C4-2B (cell line): ENCODE measurements around the gene MED13L.

ENCODE experiments used
- ZFX ChIP-seq: fragments of 450-650 bp; IDR thresholded peaks from 2 replicates; pipeline ENCODE4 v1.6.1; 2017
- TF ChIP-seq, protein P1 (sequence below): fragments of 450-650 bp; conservative IDR thresholded peaks from 2 replicates; pipeline ENCODE4 v1.5.1; 2017; ENCODE audit warnings: mild to moderate bottlenecking

DNA sequence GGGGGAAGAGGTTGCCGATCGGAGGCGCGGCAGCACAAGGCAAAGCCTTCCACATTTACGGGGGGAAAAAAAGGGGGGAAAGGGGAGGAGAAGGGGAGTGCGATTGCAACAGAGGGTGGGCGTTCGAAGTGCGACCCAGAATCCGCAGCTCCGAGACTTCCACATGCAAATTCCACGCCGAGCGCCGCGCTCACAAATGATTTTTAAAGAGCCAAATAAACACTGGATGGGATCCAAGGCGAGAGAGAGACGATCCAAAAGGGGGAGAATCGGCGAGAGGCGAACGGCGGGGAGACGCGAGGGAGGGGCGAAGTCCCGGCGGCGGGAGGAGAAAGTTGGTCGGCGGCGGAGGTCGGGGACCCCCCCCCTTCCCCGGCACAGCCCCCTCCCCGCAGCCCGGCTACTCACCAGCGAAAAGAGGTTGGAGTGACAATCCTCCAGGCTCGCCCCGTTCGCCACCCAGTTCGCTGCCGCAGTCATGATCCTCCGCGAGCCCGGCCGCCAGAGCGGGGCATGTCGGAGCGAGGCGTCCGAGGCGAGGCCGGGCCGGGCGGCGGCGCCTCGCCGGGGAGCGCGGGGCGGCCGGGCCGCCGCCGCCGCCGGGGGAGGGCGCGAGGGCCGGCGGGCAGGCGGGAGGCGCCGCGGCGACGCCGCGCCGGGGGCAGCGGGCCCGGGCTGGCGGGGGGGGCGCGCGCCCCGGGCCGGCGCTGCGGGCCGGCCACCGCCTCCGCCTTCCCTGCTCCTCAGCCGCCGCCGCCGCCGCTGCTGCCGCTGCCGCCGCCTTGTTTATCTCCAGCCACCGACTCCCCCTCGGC is 634 bp downstream of the MED13L start:
- TF ChIP-seq, protein P1, sequence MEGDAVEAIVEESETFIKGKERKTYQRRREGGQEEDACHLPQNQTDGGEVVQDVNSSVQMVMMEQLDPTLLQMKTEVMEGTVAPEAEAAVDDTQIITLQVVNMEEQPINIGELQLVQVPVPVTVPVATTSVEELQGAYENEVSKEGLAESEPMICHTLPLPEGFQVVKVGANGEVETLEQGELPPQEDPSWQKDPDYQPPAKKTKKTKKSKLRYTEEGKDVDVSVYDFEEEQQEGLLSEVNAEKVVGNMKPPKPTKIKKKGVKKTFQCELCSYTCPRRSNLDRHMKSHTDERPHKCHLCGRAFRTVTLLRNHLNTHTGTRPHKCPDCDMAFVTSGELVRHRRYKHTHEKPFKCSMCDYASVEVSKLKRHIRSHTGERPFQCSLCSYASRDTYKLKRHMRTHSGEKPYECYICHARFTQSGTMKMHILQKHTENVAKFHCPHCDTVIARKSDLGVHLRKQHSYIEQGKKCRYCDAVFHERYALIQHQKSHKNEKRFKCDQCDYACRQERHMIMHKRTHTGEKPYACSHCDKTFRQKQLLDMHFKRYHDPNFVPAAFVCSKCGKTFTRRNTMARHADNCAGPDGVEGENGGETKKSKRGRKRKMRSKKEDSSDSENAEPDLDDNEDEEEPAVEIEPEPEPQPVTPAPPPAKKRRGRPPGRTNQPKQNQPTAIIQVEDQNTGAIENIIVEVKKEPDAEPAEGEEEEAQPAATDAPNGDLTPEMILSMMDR: no peak
- TF ChIP-seq ZFX: no peak
